K562 (cell line): ENCODE data around the gene AFF3. TPM values are rescaled to one million over a fixed set of nuclear protein-coding genes. Genes with fewer than 3 reads are reported as not detected.

Experiments used
- ATAC-seq: fragments of 200-7000 bp; cut with Tn5 transposase; 3 replicates; pipeline ENCODE4 v1.9.1; 2020; ENCODE audit warnings: moderate library complexity
- BruUV-seq: library from RNA; stranded (reverse); fragments of 400-500 nt; replicated peaks from 2 replicates; lab custom pipeline; 2021; lab: Mats Ljungman, UMichigan
- CTCF ChIA-PET: fragments of 300-600 bp; formaldehyde crosslinking; extraction: SDS; loops from one replicate; lab custom pipeline; 2021; ENCODE audit warnings: low intra/inter-chr PET ratio; lab: Yijun Ruan, JAX
- POLR2A ChIA-PET: fragments of 300-600, 350-650 bp; sonication (Branson Sonifier 250); formaldehyde crosslinking; extraction: SDS; loops from one replicate; lab custom pipeline; 2021; ENCODE audit warnings: antibody characterized with exemption, inconsistent platforms; lab: Yijun Ruan, JAX
- DNase-seq, 4 experiments: peaks; one replicate each; pipeline versions ENCODE4 v3.0.0 to v3.0.0-alpha.2; 2011 to 2018; ENCODE audit warnings: low spot score in 3 of 4, mixed read lengths in 3 of 4; ENCODE audit errors: extremely low read depth in 1 of 4
- FAIRE-seq: peaks from 2 replicates; lab custom pipeline; 2011; peaks lifted over from hg19 to GRCh38; lab: Jason Lieb, UNC
- H2AFZ ChIP-seq: 2 replicates; pipeline ENCODE4 v1.6.0; 2011; ENCODE audit warnings: low read depth, low read length, control low read depth, inconsistent platforms
- H3K27ac ChIP-seq: fragments of 200-600 bp; 3 replicates; pipeline ENCODE4 v1.8.0; 2011; ENCODE audit warnings: low read depth, mild to moderate bottlenecking, control low read depth, inconsistent platforms, low read length, moderate library complexity, mixed read lengths; ENCODE audit errors: extremely low read depth
- H3K27me3 ChIP-seq, 2 experiments: fragments of 300-600 bp in 1 of 2; 2 replicates in 1 of 2; 3 replicates in 1 of 2; pipeline versions ENCODE4 v1.6.0 to v1.8.0; 2011; ENCODE audit warnings: inconsistent platforms in 2 of 2, low read length in 2 of 2, mild to moderate bottlenecking in 1 of 2, mixed read lengths in 1 of 2, moderate library complexity in 1 of 2; ENCODE audit not compliant: control insufficient read depth in 2 of 2, insufficient read depth in 2 of 2
- H3K36me3 ChIP-seq: fragments of 300-600 bp; 3 replicates; pipeline ENCODE4 v1.8.0; 2011; ENCODE audit warnings: mild to moderate bottlenecking, low read length, inconsistent platforms; ENCODE audit not compliant: control insufficient read depth, insufficient read depth
- H3K4me1 ChIP-seq, 2 experiments: fragments of 200-600 bp in 1 of 2; replicated peaks in 1 of 2; 2 replicates in 1 of 2; 3 replicates in 1 of 2; pipeline versions ENCODE4 v1.5.1 to v1.8.0; 2011; ENCODE audit warnings: inconsistent platforms in 2 of 2, low read length in 2 of 2, mild to moderate bottlenecking in 1 of 2, mixed read lengths in 1 of 2, moderate library complexity in 1 of 2; ENCODE audit not compliant: control insufficient read depth in 2 of 2, insufficient read depth in 2 of 2
- H3K4me2 ChIP-seq: 2 replicates; pipeline ENCODE4 v1.6.1; 2011; ENCODE audit warnings: low read length, control low read depth, inconsistent platforms, mixed read lengths; ENCODE audit not compliant: insufficient read depth
- H3K4me3 ChIP-seq: fragments of 200-600 bp; sonication (generic), shearing (Covaris generic); 2 replicates; pipeline ENCODE4 v1.5.1; 2016; ENCODE audit warnings: control low read depth, inconsistent platforms
- H3K79me2 ChIP-seq: fragments of 200-600 bp; 3 replicates; pipeline ENCODE4 v1.8.0; 2011; ENCODE audit warnings: low read length, inconsistent platforms; ENCODE audit not compliant: control insufficient read depth, insufficient read depth
- H3K9ac ChIP-seq, 2 experiments: 2 replicates each; pipeline versions ENCODE4 v1.6.0 to v1.6.1; 2011; ENCODE audit warnings: low read depth in 2 of 2, low read length in 2 of 2, control low read depth in 1 of 2, inconsistent platforms in 1 of 2, mild to moderate bottlenecking in 1 of 2, mixed read lengths in 1 of 2; ENCODE audit not compliant: insufficient read depth in 1 of 2
- H3K9me1 ChIP-seq: one replicate; pipeline ENCODE4 v1.6.0; 2011; ENCODE audit warnings: inconsistent platforms, mild to moderate bottlenecking, low read length, moderate library complexity; ENCODE audit not compliant: control insufficient read depth, insufficient read depth
- H3K9me3 ChIP-seq: replicated peaks from 2 replicates; pipeline ENCODE4 v1.5.1; 2011; ENCODE audit warnings: low read depth, low read length, inconsistent platforms; ENCODE audit not compliant: control insufficient read depth, insufficient read depth
- H4K20me1 ChIP-seq: replicated peaks from 2 replicates; pipeline ENCODE4 v1.6.1; 2011; ENCODE audit warnings: low read length, inconsistent platforms, mixed read lengths; ENCODE audit not compliant: control insufficient read depth, insufficient read depth
- CHD7 ChIP-seq: fragments of 200-600 bp; sonication (generic); IDR thresholded peaks from one replicate; pipeline ENCODE4 v1.6.1; 2012; ENCODE audit warnings: mild to moderate bottlenecking, low read depth, low read length, inconsistent platforms
- HES1 ChIP-seq: fragments of 450-650 bp; IDR thresholded peaks from 2 replicates; pipeline ENCODE4 v1.6.1; 2016; ENCODE audit warnings: low read depth, mild to moderate bottlenecking, moderate library complexity
- RAD21 ChIP-seq, 2 experiments: fragments of 250-450 bp in 1 of 2; fragments of 450-650 bp in 1 of 2; sonication (Bioruptor Pico) in 1 of 2; formaldehyde crosslinking in 1 of 2; IDR thresholded peaks in 1 of 2; conservative IDR thresholded peaks in 1 of 2; 2 replicates each; pipeline versions ENCODE4 v1.4.0 to v1.8.0; 2020 to 2022; ENCODE audit warnings: mild to moderate bottlenecking in 2 of 2, moderate library complexity in 1 of 2
- SREBF2 ChIP-seq: sonication (generic); formaldehyde crosslinking; IDR thresholded peaks from 2 replicates; pipeline ENCODE4 v1.4.0; 2020; ENCODE audit warnings: mild to moderate bottlenecking, missing genetic modification reagents
- ZBTB26 ChIP-seq: fragments of 450-650 bp; formaldehyde crosslinking; IDR thresholded peaks from 2 replicates; pipeline ENCODE4 v1.4.0; 2022; ENCODE audit warnings: missing genetic modification characterization
- WGBS: fragments of 100-300 bp; shearing (Covaris generic); methylation state at CpG from one replicate; pipeline ENCODE4 v1.1.6; 2016; ENCODE audit warnings: low coverage, mixed read lengths; ENCODE audit not compliant: insufficient coverage; ENCODE audit errors: missing lambda C conversion rate; 5-methylcytosine and 5-hydroxymethylcytosine counted together
- in situ Hi-C: fragments of 300-500 bp; cut with MboI; formaldehyde crosslinking; loops from 4 replicates; pipeline ENCODE4 v1.15.0; 2018; ENCODE audit warnings: inconsistent platforms, mixed read lengths
- intact Hi-C: fragments of 100-400 bp; cut with micrococcal nuclease; formaldehyde crosslinking; loops from 2 replicates; pipeline ENCODE4 v1.14.2; 2022
- polyA plus RNA-seq, 8 experiments: library from polyadenylated mRNA; depleted of rRNA in 4 of 8; stranded (reverse) in 5 of 8; unstranded in 3 of 8; fragments of >200 nt; fragmentation: Nextera tagmentation in 2 of 8; fragmentation: Illumina TruSeq in 1 of 8; extraction: Ambion mirVana in 2 of 8; extraction: Trizol in 1 of 8; gene quantifications; 2 replicates each; pipeline versions ENCODE4 v1.2.1 to v1.2.3, GENCODE V29; 2011 to 2014; ENCODE audit warnings: inconsistent platforms in 1 of 8, missing spikeins in 1 of 8
- total RNA-seq, 7 experiments: library from RNA; depleted of rRNA in 6 of 7; stranded (reverse); fragments of >200 nt in 6 of 7; fragmentation: Illumina TruSeq in 2 of 7; extraction: Trizol in 2 of 7; gene quantifications; 2 replicates each; pipeline versions ENCODE4 v1.2.1 to v1.2.3, GENCODE V29; 2011 to 2021; ENCODE audit warnings: low replicate concordance in 1 of 7

The AFF3 gene
- total and polyA plus RNA-seq, 9 of the 15 experiments (the other 6 are each of a cell fraction or from before 2014, with no cell fraction given), result 0.02 to 0.11 TPM; not detected in 7

DNA sequence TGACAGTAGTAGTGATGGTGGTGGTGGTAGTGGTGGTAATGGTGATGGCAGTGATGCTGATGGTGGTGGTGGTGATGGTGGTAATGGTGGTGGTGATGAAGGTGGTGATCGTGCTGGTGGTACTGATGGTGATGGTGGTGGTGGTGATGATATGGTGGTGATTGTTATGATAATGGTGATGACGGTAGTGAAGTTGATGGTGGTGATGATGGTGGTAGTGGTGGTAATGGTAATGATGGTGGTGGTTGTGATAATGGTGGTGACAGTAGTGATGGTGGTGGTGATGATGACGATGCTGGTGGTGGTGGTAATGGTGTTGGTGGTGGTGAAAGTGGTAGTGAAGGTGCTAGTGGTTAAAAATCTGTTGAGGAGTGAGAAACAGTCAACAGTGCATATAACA, 125.6 kb downstream of the AFF3 start:
- POLR2A ChIA-PET, result no interaction called here
- H3K4me2 ChIP-seq, result no peak overlapping the region
- no peaks in the 10 kb centered on the region for H4K20me1 ChIP-seq
- DNase-seq (no peak), ATAC-seq (no peak), FAIRE-seq (no peak)
- H3K9me1 ChIP-seq, result no peaks in the 10 kb centered on the region
- H3K9ac ChIP-seq, result no peak overlapping the region
- no TSS peak for BruUV-seq
- H3K4me1 ChIP-seq, result no peaks in the 10 kb centered on the region
- intact Hi-C loops, result no loop called here
- H3K9me3 ChIP-seq, result no peaks in the 10 kb centered on the region
- in situ Hi-C loops, result no loop called here
- no peak overlapping the region for H3K4me3 ChIP-seq
- CTCF ChIA-PET, result no interaction called here
- H3K36me3 ChIP-seq, result no peaks in the 10 kb centered on the region
- no peak overlapping the region for H2AFZ ChIP-seq
- WGBS, result 0% methylated on average over 3 of the region's 3 CpGs
- TF ChIP-seq CHD7 (no peak), RAD21 (CRISPR knock-in tag; conservative IDR thresholded peaks at IDR 0.05 in 1 of 2, IDR thresholded peaks at IDR 0.05 in 1 of 2) (no peak), SREBF2 (CRISPR knock-in tag) (no peak), HES1 (no peak), ZBTB26 (CRISPR knock-in tag) (0 out of 2 replicates have a peak, but pooled peaks have one; percentile 35)
- H3K27ac ChIP-seq, result no peak overlapping the region
- H3K79me2 ChIP-seq, result no peaks in the 10 kb centered on the region
- peaks cover 0 to 11% of the 10 kb centered on the region in 2 experiments; a peak in 3 of 5 replicates for H3K27me3 ChIP-seq
